Renal cortex interstitium (tissue), 11 donors: ENCODE data around the gene FAM118B. TPM values are rescaled to one million over a fixed set of nuclear protein-coding genes. Genes with fewer than 3 reads are reported as not detected.
"Not testable (repeated sequence)": the region's sequence is repeated elsewhere in the genome, so short reads cannot be mapped to it uniquely, and the experiment has no call there.

Source experiments
- DNase-seq, 11 donors: peaks; one replicate each; pipeline ENCODE4 v3.0.0-alpha.2; 2013; ENCODE audit warnings: low read depth in 9 of 11, low spot score in 4 of 11; ENCODE audit errors: extremely low read depth in 1 of 11
- polyA plus RNA-seq, 3 donors: library from polyadenylated mRNA; unstranded; fragments of 120-200 nt; gene quantifications; one replicate each; pipeline ENCODE4 v1.2.1, GENCODE V29; 2013; ENCODE audit not compliant: insufficient read length in 3 of 3

Gene FAM118B
- polyA plus RNA-seq, 3 donors: 26.1 to 31.6 (median 27.7) TPM

DNA sequence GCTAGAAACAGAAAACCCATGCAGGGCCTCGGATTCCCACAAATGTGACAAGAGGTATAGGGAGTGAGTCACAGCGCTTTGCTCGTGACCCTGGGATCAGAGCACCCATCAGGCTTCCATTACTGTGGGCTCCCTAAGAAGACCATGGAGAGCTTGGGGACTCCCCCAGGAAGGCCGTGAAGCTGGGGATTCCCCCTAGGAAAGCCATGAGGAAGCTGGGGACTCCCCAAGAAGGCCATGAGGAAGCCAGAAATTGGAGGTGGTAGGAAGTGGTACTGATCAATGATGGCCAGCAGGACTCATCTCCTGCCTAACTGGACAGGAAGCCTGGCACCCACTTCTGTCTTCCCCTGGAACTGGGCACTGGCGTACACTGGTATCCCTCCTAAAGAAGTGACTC lies 82.1 kb downstream of the FAM118B start:
- no peak for DNase-seq

DNA sequence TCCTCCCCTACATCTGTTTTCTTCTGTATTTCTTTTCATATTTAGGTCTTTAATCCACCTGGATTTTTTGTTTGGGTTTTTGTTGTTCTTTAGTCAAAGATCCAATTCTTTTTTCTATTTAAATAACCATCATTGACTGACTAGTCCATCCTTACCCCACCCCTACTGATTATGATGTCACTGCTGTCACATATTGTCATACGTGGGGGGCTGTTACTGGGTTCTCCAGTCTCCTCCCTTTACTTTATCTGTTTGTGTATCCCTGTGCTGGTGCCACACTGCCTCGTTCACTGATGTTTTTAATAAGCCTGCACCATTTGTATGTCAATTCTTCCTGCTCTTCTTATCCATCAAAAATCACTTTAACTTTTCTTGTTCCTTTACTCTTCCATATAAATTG lies 85.4 kb downstream of the FAM118B start:
- no peak for DNase-seq

DNA sequence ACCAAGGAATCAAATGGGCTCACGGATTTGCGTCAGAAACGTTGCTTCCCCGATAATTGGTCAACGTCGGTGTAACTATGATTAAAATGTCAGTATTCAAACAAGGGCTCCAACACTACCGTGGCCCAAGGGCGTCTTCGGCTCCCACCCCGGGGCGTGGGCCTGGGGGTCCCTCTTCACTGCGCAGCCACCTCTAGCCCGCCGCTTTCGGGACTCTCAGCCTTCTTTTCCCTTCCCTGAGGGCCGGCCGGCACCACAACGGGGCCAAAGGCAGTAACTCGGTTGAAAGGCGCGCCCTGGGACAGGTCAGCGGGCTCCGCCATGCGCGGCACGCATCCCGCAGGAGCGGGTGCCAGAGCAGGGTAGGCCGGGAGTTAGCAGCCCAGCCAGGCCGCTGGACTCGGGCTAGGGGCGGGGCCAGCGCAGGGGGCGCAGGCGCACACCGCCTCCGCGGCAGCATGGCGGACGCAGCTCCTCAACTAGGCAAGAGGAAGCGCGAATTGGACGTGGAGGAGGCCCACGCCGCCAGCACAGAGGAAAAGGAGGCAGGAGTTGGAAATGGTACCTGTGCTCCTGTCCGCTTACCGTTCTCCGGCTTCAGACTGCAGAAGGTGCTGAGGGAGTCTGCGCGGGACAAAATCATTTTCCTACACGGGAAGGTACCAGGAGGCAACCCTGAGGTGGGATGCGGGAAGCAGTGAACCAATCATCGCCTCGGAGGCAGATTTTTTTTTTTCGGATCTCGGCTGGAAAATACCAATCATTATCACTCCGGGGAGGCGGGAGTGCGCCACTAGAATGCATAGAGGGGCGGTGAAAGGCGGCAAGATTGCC lies 92.3 kb downstream of the FAM118B start, which contains the start of gene DCPS:
TSS of gene DCPS (plus strand) at position 438 of the 834 bp plus-strand sequence. CDS start at position 459, 21 bp downstream.
- peak; percentile 65 to 87 (median 86) for DNase-seq

DNA sequence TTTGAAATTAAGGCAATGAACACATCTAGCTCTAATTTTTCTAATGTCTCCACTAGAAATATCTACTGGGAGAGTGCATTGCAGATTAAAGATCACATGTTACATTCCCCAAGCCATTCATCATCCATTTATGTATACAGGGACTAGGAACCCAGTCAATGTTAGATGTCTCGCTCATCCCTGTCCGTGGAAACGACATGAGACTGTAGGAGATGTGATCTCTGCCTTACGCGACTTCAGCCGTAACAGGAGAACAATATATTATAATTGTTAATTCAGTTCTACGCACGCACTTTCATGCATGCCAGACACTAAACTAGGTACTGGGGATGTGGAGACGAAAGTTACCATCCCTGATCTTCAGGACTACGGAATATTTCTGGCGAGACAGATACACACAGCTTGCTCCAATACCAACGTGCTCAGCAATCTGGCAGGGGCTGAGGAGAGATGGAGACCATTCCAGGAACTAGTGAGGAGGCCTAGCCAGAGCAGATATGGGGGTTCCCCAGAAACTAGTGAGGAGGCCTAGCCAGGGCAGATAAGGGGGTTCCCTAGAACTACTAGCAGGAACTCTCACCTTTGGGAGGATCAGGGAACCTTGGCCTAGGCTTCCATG lies 93.0 kb downstream of the FAM118B start:
- no peak for DNase-seq

DNA sequence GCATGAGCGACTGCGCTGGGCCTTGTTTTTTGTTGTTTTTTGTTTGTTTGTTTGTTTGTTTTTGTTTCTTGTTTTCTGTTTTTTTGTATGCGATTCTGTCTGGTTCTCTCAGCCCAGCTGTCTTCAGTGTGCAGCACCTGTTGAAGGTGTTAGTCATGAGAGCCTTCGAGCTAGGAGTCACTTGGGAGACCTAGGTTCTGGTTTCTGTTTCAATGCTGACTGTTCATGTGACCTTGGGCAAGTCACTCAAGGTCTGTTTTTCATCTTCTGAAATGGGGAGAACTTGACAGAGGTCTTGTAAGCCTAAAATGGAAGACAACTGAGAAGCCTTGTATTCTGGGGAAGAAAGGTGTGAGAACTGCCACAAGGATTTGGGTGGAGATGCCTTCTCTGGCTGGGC lies 94.1 kb downstream of the FAM118B start:
- DNase-seq: no peak

DNA sequence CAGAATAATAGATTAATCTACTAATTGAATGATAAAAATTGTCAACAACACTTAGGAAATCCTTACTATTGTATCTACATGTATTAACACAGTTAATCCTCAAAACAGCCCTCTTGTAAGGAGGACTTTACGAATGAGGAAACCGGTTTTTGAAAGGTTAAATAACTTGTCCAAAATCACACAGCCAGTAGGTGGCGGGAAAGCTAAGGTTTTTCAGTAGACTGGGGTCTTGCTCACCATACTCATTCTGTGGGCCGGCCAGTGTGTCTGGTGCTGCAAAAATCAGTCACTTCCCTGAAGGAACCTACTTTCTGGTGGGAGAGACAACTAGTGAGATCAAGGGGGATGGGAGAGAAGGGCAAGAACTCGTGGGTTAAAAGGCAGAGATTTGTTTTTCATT lies 96.1 kb downstream of the FAM118B start:
- no peak for DNase-seq

DNA sequence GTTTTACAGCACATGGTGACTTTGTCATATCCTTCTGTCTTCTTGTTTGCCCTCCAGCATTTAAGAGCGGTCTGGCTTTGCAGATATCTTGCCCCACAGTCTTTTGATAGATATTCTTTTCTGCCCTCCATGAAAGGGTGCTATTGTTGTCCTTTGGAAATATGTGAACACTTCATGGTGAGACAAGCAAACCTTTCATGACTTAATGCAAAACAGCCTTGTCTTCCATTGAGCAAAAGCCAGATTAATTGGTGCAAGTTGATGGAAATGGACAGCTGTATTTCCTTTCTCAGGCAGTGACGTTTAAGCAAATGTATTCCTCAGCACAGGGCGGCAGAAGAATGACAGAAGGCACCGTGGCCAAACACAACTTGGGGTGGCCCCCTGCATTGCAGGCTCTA lies 96.7 kb downstream of the FAM118B start:
- no peak for DNase-seq

DNA sequence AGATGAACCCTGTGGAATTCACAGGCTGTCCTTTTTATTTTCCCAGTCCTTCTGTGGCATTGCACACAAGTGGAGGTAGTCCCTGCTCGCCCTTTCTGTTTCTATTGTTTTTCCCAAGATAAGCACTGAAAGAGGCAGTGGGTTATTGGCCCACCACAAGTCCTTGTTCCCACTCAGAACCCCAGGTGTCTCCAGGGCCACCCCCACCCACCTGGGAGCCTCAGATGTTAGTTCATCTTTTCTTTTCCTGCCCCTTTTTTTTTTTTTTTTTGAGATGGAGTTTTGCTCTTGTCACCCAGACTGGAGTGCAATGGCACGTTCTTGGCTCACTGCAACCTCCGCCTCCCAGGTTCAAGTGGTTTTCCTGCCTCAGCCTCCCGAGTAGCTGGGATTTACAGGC lies 97.2 kb downstream of the FAM118B start:
- DNase-seq: not testable (repeated sequence)

DNA sequence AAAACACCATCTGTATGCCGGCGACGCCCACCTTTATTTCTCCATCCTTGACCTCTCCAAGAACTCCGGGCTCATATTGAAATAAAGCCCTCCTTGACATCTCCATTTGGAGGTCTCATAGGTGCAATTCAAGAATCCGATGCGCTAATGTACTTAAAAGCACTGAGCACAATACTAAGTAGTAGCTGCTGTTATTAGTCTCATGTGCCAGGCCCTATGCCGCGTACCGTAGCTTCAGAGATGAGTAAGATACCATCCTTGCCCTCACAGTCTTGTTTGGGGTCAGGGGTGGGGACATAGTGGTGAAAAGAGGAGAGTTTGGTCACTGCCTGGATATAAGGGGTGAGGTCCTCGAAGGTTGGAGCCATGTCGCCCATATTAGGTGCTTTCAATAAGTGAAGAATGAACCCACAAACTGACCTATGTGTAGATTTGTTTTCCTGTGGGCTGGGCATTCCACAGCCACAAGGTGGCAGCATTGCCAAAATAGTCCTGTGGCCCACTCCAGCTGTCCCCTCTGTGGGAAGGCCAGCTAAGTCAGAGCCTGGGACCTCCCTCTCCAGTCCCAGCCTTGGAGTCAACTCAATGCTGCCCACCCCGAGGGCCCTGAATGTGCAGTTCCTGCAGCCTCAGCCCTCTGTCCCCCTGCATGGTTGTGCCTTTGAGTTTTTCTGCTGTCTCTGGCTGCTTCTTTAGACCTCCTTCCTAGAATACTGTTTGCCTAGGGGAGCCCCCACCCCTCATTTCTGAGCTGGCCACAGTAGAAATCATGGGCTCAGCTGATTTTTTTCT lies 98.8 kb downstream of the FAM118B start:
- peak in 10 of 11 donors; percentile 60 to 76 (median 68) for DNase-seq

DNA sequence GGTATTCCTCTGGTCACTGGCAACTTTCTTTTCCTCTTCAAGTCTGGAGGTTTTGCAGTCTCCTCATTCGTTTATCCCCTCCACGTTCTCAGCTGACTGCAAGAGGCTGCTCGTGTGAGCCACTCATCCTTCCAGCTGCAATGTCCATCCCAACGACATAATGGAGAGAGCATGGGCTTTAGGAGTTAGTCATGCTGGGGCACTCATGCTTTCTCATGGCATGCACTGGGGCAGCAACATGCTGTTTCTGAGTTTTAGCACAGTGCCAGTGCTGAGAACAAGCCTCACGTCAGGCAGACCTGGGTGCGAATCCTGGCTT lies 99.4 kb downstream of the FAM118B start:
- DNase-seq: no peak

DNA sequence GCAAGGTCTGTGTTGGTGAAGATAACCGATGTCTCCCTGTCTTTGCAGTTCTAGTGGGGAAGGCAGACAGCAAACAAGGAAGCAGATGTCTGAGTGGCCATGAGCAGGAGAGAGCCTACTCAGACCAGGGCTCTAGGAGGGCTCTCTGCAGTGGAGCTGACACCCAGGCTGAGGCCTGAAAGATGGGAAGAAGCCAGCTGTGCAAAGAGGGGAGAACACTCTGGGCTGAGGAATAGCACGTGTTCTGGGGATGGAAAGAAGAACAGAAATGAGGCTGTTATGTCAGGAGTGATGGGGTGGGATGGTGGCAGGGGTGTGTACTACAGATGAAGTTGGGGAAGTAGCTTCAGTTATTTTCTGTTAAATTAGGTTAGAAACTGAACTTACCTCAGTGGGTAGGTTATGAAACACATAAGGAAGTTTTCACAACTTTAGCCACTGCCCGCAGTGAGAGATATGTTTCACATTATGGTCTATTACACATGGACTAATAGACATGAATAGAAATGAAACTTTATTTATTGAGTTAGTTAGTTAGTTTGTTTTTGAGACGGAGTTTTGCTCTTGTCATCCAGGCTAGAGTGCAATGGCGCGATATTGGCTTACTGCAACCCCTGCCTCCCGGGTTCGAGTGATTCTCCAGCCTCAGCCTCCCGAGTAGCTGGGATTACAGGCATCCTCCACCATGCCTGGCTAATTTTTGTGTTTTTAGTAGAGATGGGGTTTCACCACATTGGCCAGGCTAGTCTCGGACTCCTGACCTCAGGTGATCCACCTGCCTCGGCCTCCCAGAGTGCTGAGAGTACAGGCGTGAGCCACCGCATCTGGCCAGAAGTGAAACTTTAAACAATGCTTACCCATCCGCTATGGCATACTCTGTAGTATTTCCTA lies 100.1 kb downstream of the FAM118B start:
- DNase-seq: no peak

Other genes with a start within 250 kb of the FAM118B start
- gene CDON, start 148.9 kb upstream of the FAM118B start, polyA plus RNA-seq: 10 to 100 TPM; 26.6 to 32.7 (median 26.8) TPM
- gene RPUSD4, start 132 bp upstream of the FAM118B start, polyA plus RNA-seq: 10 to 100 TPM; 30.3 to 38.1 (median 32.4) TPM
- gene SRPRA, start 57.1 kb downstream of the FAM118B start, polyA plus RNA-seq: 10 to 100 TPM; 78.8 to 83.7 (median 82.4) TPM
- 10 to 100 TPM; 30.2 to 56.9 (median 32.2) TPM for gene FOXRED1, start 57.4 kb downstream of the FAM118B start, polyA plus RNA-seq
- 10 to 100 TPM; 10.2 to 16.7 (median 10.8) TPM for gene TIRAP, start 71.3 kb downstream of the FAM118B start, polyA plus RNA-seq
- gene DCPS, start 92.3 kb downstream of the FAM118B start, polyA plus RNA-seq: 10 to 100 TPM; 12.7 to 16.7 (median 14.5) TPM
- gene ST3GAL4, start 143.9 kb downstream of the FAM118B start, polyA plus RNA-seq: 10 to 100 TPM; 17.1 to 23.6 (median 17.2) TPM